ENCODE results near the gene IGFBPL1.

The IGFBPL1 gene

GRCh38 chr9:38395653-38396370, 28.4 kb downstream of the IGFBPL1 start:
- DNase-seq (ENCODE audit: low read depth), result no peak

- DNase-seq (ENCODE audit: low read depth), result no peak
Observed at GRCh38 chr9:38394416-38394815, 29.8 kb downstream of the IGFBPL1 start.

DNA sequence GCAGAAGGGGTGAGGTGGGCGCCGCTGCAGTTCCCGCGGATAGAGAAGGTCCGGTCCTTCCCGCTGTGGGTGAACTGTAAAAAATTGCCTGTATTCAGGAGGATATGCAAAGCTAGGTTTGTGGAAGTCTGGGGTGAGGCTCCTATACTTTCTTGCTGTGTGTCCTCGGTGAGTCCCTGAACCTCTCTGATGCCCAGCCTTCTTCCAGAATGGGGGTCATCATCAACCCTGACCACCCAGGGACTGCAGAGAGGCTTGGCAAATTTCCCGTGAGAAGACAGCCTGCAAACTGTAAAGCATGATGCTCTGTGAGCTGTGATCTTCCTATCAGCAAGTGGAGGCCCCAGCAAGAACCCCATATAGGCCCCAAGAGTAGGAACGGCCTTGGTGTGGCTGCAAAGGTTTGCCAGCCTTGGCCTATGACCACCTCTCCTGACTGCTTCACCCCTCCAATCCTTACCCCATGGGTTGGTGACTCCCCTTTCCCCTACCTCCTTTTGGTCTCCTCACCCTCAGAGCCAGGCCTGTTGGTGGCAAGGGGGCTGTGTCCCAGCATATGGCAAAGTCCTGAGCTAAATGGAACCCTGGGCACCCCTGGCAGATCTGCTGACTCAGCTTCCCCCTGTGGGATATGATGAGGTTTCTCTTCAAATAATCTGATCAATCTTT, 31.0 kb downstream of the IGFBPL1 start:
- no peak for DNase-seq (ENCODE audit: low read depth)

DNA sequence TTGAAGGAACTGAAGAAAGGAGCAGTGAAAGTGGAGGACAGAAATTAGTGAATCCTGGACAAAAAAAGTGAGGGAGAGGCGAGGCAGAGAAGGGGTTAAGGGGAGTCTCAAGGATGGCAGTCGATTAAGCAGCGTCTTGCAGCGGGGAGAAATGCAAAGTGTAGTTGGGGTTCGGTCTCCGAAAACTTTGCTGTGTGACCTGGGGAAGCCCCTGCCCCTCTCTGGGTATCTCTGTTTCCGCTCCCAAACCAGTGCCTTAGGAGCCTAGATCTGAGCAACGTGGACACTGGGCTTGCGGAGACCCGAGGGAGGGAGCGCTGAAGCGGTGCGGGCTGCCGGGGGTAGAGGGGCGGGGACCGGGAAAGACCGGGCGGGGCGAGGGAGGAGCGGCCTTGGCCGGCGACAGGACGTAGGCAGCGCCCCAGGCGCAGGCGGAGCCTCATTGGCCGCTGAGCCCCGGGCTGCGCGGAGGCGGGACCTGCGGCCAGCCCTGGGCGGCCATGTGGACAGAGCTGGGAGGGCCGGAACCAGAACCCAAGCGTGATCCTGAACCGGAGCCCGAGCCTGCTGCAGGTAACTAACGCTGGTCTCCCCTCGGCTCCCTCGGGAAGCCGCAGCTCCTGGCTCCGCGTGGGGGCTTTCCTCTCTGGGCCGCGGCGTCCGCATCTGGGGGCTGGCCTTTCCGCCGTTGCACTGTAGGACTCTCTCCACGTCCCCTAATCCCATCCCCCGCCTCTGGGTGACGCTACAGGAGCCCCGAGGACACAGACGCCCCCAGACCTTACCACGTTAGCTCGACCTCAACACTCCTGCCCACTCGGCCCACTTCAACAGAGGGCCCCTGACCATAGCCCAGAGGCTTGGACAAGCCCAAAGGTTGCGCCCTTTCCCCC, 31.8 kb downstream of the IGFBPL1 start, which contains the start of gene ALDH1B1:
Gene ALDH1B1, plus strand, starts transcription at position 468 of the 893 bp plus-strand sequence. CDS start 3,047 bp downstream, outside the sequence.
- DNase-seq (ENCODE audit: low read depth), result peak; percentile 60

- no peak for DNase-seq (ENCODE audit: low read depth)
Observed at GRCh38 chr9:38391278-38392118, 32.8 kb downstream of the IGFBPL1 start.

DNA sequence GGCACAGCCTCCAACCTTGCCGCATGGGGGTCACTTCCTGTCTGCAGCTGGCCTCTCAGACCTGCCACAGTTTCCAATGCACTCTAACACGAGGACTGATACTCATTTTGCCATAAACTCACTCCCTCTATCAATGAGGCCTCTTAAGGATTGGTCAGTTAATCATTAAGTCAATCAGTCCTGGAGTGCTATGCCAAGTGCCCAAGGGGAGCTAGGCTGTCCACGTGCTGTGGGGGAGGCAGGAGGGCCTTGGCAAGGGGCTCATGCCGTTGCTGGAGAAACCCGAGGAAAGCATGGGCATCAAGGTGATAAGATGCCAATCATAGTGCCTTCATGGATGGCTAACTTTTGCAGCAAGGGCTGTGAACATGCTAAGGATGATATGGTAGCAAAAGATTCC, 33.4 kb downstream of the IGFBPL1 start:
- no peak for DNase-seq (ENCODE audit: low read depth)

GRCh38 chr9:38390442-38390841, 33.8 kb downstream of the IGFBPL1 start:
- no peak for DNase-seq (ENCODE audit: low read depth)

GRCh38 chr9:38389313-38389712, 34.9 kb downstream of the IGFBPL1 start:
- DNase-seq (ENCODE audit: low read depth), result no peak

- no peak for DNase-seq (ENCODE audit: low read depth)
Observed at GRCh38 chr9:38388283-38389223, 35.7 kb downstream of the IGFBPL1 start.

DNA sequence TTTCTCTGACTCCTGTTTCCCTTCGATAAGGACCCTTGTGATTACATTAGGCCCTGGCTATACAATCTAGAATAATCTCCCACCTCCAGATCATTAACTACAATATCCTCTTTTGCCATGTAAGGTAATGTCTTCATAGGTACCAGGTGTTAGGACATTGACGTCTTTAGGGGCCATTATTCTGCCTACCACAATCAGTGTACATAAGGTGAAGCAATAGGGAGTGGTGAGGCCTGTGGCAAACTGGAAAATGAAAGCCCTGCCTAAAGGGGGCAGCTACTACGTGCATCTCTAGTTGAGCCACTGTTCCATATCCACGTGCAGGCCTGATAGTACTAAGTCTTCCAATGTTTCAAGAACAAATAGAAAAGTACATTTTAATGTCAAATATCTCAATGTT, 36.5 kb downstream of the IGFBPL1 start:
- no peak for DNase-seq (ENCODE audit: low read depth)

- DNase-seq (ENCODE audit: low read depth), result no peak
Observed at GRCh38 chr9:38387066-38387465, 37.2 kb downstream of the IGFBPL1 start.

GRCh38 chr9:38386319-38386895, 37.8 kb downstream of the IGFBPL1 start:
- DNase-seq (ENCODE audit: low read depth), result no peak

GRCh38 chr9:38385896-38386295, 38.4 kb downstream of the IGFBPL1 start:
- no peak for DNase-seq (ENCODE audit: low read depth)

- no peak for DNase-seq (ENCODE audit: low read depth)
Observed at GRCh38 chr9:38384990-38385848, 39.0 kb downstream of the IGFBPL1 start.

GRCh38 chr9:38382141-38382540, 42.1 kb downstream of the IGFBPL1 start:
- DNase-seq (ENCODE audit: low read depth), result no peak

GRCh38 chr9:38380872-38381534, 43.3 kb downstream of the IGFBPL1 start:
- no peak for DNase-seq (ENCODE audit: low read depth)

- DNase-seq (ENCODE audit: low read depth), result no peak
Observed at GRCh38 chr9:38380230-38380871, 43.9 kb downstream of the IGFBPL1 start.

Measured in stimulated activated CD8-positive, alpha-beta memory T cell treated with anti-CD3 and anti-CD28 coated beads, Interleukin-12 subunit alpha, Interleukin-12 subunit beta, amount 100 ng/mL, for 4 hours (primary cell).